GOT3 (cell line): Measurements from ENCODE around the gene GNLY.
"Not testable (repeated sequence)": the region's sequence is repeated elsewhere in the genome, so short reads cannot be mapped to it uniquely, and the experiment has no call there.

Experiments used
- DNase-seq: peaks from one replicate; lab custom pipeline; 2025; ENCODE audit warnings: mixed read lengths; lab: John Stamatoyannopoulos, UW

GNLY gene

DNA sequence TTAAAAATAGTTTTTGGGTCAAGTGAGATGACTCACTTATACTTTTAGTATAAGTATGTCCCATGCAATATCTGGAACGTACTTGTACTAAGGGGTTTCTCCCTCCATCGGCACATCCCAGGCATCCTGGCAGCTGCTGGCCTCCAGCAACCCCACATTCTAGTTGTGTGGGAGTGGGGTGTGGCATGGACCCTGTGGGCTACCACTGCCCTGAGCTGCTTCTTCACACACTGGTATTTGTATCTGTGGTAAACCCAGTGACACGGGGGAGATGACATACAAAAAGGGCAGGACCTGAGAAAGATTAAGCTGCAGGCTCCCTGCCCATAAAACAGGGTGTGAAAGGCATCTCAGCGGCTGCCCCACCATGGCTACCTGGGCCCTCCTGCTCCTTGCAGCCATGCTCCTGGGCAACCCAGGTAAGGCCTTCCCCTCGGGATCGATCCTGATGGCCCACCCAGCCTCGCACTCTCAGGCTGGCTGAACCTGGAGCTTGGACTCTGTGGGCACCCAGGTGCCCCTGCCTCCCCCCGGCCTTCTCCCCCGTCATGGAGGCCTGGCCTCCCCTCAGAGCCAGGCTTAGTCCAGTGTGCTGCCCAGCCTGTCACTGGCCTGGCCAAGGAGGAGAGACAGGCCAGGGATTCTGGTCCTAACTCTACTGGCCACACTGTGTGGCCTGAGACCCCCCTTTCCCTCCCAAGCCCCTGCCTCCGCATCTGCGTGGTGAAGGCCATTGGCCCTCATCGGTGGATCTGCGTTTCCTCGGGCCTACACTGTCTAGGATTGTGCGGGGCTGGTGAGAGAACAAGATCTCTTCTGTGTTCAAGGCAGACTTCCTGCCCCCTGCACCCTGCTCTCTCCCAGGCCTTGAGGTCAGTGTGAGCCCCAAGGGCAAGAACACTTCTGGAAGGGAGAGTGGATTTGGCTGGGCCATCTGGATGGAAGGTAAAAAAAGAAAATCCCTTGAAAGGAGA, at the start of gene GNLY:
GNLY (plus strand) TSS at position 307 of the 974 bp plus-strand sequence; CDS start at position 368, 61 bp downstream.
- DNase-seq: no peak

DNA sequence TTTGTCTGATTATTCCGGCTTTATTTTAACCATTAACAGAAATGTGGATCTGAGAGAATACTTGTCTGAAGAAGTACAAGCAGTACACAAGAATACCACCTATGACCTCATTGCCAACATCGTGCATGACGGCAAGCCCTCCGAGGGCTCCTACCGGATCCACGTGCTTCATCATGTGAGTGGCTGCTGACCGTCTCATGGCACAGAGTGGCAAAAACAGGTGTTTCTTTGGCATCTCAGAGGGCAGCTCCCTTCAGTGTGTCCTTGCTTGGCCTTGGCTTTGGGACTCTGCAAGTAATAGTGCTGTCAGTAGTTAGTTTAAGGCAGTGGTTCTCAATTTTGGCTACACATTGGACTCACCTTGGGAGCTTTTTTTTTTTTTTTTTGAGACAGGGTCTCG, 49.2 kb upstream of the GNLY start:
- no peak for DNase-seq

DNA sequence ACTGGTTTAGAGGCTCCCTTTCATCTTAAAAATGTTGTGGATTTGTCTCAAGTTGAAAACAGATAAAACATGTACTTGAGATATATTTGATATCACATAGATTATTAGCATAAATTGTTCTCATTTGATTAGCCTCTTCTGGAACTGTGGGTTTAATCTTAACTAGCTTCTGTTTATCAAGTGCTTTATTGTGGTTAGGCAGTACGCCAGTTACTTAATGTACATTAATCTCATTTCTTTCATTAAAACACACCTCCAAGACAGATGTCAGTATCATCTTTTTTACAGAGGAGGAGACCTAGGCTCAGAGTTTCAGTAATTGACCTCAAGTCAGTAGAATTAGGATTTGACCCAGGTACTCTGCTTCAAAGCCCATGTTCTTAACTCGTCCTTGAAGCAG, 48.0 kb upstream of the GNLY start:
- DNase-seq: no peak

DNA sequence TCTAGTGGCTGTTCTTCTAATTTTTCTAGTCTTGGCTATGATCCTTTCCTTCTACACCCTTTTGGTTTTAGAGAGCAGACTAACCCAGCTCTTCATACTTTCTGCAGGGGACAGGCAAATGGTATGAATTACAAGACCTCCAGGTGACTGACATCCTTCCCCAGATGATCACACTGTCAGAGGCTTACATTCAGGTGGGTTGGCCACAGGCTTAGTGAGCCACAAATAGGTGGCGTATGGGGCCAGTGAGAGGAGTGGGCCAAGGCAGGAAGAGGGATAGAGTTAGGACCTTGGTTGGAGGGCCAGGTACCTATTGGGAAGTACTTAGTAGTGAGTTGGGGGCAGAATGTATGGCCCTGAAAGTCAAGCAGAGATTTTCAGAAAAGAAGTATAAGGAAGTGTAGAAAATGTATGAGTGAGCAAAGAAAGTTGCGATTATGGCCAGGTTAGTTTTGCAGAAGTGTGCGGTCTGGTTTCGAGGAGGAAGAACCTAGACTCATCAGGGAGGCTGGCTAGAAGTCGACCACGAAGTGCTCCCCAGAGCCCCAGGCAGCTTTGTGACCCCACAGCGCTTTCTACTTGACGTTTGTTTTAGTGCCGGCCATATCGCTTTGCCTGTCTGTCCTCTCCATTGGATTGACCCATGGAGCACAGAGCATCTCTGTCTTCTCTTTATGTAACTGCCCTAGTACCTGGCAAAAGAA, 46.2 kb upstream of the GNLY start:
- no peak for DNase-seq

DNA sequence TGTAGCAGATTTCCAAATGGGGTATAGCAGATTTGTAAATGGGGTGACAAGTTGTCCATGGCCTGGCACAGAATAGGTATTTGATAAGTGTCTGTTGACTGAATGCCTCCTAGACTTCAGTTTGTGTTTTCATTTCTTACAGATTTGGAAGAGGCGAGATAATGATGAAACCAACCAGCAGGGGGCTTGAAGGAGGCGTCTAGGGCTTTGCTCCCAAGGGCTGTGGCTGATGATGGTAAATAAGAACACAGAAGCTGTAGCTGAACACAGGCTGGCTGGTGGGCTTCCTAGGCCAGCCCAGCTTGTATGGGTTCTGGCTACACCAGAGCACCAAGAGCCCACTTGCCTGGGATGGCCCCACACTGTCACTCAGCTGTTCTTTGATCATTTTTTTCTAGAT, 45.5 kb upstream of the GNLY start:
- no peak for DNase-seq

DNA sequence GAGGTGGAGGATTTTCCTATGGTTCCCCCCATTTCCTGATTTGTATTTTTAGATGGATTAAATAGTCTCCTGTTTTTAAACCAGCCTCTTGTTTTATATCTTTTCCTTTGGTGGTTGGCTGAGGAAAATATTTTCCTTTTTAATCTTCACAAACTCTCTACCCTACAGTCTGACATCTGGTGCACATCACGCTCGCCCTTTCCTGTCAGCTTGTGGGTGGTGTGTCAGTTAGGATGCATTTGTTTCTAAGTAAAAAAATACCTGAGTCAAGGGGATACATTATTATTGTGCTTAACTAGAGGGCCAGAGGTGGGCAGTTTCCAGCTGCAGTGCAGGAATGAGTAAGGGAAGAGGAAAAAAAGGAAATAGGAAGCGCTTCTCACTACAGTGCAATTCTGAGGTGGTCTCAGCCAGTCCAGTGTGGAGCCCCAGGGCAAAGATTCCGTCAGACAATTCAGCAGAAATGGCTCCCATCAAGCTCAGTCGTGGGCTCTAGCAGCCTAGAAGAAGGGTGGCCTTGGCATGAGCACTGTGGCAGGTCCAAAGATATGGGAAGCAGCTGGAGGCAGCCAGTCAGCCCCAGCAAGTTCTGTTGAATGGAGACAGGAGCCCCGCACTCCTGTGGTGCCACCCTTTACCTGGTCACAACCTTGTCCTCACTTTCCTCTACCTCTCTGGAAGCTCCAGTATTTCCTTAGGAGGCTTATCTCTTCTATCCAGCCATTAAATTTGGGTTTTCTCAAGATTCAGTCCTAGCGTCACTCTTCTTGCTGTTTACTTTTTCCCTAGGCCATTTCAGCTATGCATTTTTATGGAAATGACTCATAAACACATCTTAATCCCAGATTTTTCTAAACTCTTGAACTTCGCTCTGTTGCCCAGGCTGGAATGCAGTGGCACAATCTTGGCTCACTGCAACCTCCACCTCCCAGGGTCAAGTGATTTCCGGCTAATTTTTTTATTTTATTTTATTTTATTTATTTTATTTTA, 44.7 kb upstream of the GNLY start:
- DNase-seq: no peak

DNA sequence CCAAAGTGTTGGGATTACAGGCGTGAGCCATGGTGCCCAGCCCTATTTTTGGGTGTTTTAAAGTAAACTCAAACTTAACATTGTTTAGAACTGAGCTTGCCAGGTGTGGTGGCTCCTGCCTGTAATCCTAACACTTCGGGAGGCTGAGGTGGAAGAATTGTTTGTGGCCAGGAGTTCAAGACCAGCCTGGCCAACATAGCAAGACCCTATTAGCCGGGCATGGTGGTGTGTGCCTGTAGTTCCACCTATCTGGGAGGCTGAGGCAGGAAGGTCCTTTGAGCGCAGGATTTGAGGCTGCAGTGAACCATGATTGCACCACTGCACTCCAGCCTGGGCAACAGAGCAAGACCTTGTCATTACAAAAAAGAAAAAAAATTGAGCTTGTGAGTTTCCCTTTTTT, 43.7 kb upstream of the GNLY start:
- DNase-seq: no peak

DNA sequence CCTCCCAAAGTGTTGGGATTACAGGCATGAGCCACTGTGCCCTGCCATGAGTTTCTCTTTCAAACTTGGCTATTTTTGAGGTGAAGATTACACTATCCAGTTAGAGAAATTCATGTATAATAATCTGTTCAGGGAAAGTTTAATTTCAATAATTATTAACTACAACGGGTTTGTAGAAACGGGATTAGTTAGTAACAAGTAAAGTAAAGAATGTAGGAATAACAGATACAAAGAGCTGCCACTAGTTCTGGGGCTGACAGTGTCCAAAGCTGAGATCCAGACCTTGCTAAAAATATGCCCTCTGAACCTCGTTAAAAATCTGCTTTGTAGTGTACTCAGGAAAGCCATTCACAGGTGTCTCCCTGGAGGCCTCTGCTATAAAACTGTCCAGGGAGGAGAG, 43.1 kb upstream of the GNLY start:
- no peak for DNase-seq

DNA sequence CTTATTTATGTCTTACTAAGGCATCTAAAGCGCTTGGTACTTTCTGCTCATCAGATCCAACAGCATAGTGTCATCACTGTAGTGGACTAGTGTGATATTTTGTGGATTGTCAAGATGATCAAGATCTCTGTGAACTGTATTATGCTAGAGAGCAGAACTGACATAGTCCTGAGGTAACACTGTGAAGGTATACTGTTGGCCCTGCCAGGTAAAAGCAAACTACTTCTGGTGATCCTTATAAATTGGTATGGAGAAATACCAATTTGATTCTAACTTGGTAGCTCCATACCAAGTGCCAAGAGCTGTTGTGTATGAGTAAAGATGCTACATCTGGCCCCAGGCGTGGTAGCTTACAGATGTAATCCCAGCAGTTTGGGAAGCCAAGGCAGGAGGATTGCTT, 42.1 kb upstream of the GNLY start:
- no peak for DNase-seq

DNA sequence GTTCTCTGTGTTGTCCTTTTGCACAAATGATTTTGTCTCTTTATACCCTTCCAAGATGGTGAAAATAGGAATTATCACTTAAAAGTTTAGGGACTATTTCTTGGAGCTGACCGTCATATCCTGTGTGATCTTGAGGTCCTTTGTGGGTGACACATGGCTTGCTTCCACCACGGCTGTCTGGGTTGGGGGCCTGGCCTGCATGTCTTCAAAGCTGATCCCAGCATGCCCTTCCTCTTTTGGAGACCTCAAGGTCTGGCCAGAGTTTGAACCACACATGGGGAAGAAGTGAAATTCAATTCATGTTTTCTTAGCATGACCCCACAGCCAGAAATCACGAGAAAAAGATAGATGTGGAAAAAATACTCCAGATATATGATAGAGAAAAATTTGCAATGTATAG, 40.2 kb upstream of the GNLY start:
- no peak for DNase-seq

DNA sequence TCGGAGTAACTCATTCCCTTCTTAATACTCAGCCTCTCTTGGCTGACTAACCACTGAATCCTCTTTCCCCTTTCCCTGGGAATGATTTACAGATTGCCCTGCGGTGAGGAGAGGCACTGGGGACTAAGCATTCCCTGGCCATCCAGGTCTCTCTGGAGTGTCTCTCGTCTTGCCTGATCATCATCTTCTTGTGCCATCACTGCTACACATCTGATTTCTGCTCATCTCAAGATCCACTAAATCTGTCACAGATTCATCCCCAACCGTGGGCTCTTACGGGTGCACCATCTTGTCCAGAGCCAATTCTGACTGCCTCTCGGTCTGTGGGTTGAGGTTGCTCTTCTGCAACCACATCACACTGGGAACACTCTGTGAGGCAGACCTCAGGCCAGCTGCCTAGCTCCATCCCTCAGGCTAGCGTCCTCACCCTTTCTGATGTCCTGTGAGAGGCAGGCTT, 38.2 kb upstream of the GNLY start:
- DNase-seq: no peak

DNA sequence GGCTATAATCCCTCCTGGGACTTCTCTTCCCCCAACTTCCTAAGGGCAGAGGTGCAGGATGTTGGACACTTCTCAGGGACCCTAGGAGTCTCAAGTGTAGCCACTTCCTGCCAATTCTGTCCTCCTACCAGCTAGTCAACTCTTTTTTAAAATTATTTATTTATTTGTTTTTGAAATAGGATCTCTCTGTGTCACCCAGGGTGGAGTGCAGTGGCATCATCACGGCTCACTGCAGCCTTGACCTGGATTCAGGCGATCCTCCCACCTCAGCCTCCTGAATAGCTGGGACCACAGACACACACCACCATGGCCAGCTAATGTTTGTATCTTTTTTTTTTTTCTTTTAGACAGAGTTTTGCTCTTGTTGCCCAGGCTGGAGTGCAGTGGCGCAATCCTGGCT, 37.7 kb upstream of the GNLY start:
- no peak for DNase-seq

DNA sequence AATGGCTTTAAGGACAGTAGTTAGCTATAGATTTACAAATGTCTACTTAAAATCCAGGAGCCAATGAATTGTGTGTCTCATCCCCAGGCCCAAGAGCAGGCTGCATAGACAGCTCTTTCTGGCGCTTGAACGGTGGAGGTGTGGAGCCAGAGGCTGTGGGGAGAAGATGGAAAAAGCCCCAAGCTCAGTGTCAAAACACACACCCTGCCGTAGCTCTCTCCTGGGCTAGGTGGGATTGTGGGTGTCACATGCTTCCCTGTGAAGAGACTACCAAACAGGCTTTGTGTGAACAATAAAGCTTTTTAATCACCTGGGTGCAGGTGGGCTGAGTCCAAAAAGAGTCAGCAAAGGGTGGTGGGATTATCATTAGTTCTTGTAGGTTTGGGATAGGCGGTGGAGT, 36.8 kb upstream of the GNLY start:
- not testable (repeated sequence) for DNase-seq

DNA sequence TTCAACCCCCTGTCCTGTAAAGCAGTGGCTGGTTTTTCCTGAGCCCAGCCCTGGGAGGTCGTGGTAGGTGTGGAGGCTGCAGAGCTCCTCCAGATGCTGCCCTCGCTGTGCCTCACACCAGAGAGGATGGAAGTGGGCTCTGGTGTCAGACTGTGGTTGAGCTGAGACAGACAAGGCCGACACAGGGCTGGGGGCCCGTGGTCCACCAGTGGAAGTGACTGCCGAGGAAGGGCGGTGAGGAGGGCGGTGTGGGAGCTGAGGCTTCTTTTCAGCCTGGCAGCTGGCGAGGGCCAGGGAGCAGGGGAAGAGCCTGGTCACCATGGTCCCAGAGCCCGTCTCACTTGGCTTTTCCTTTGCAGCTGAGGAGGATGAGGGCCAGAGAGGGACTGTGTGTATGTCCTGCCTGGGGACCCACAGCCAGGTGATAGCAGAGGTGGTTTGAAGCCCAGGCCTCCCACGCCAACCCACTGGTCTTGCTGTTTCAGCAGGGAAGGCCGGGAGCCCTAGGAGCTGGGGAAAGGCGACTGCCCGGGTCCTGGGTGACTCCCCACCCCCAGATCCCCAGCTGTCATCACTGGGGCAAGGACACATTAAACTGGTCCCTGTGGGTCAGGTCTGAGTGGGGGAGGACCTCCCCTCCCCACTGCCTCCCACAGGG, 34.7 kb upstream of the GNLY start:
- DNase-seq: no peak

DNA sequence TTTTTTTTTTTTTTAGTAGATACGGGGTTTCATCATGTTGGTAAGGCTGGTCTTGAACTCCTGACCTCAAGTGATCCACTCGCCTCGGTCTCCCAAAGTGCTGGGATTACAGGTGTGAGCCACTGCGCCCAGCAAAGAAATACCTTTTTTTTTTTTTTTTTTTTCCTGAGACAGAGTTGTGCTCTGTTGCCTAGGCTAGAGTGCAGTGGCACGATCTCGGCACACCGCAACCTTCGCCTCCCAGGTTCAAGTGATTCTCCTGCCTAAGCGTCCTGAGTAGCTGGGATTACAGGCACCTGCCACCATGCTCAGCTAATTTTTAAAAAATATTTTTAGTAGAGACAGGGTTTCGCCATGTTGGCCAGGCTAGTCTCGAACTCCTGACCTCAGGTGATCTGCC, 33.9 kb upstream of the GNLY start:
- not testable (repeated sequence) for DNase-seq

DNA sequence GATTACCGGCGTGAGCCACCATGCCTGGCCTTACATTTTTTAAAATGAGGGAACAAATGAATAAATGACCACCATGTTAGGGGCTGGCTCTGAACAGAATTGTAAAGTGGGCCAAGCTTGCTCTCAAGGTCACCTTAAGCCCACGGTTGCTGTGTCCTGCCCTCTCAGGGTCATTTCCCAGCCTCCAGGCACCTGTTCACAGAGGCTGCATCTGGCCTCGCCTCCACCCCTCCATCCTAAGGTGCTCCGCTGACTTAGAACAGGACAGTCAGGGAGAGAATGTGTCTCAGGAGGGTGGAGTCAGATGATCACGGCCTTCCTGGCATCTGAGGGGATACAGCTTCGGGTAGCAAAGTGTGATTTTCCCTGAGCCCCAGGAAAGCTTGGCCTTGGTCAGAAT, 33.4 kb upstream of the GNLY start:
- DNase-seq: no peak

DNA sequence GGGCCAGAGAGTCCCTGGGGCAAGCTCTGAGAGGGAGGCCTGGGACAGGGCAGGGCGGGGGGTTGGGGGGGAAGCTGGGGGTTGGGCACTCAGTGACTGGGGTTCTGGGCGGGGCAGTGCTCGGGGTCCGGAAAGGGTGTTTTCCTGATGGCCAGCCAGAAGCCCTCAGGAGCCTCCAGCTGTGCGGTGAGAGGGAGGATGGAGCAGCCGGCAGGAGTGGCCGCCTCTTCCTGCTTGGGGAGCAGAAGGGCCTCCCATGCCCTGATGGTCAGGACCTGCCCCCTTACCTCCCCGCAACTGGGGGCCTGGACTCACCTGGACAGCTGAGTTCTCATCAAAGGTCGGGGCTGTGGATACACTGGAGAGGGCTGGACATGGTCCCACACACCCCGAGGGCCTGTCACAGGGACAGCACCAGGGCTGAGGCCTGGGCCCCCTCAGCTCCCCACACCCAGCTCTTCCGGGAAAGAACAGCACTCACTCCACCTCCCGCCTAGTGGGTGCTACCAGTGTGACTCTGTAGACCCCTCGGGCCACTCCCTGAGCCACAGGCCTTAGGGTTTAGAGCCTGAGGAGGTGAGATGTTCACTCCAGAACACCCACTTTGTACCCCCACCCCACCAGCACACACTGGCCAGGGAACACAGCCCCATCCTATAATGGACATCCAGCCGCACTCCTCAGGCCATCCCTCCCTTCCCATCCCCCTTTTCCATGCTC, 32.9 kb upstream of the GNLY start:
- no peak for DNase-seq

DNA sequence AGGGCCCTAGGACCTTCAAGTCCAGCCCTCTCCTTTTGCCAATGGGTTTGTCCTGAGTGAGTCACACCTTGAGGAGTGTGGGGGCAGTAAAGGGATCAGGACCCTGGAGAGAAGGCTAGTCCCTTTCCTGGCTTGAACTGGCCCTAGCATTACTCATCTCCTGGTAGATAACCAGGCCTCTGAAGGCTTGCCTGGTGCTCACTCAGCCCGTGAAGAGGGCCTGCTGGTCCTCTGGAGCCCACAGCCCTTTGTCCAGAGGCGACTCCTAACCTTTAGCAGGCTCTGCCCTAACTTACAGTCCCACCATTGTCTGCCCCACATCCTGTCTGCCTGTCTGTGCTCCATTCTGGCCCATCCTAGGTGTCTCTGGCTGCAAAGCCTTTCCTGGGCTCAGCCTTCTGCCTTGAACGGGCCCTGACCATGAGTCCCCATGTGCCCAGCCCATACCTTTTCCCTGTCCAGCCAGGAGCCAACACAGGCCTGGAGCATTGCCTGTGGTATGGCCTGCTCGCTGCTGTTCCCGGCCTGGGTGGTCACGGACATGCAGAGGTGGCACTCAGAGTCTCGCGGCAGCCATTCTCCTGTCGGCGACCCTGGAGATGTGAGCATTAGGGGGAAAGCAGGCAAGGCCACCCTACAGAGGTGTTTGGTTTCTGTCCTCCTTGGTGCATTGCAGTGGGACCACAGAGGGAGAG, 31.1 kb upstream of the GNLY start:
- peak; percentile 33 for DNase-seq

DNA sequence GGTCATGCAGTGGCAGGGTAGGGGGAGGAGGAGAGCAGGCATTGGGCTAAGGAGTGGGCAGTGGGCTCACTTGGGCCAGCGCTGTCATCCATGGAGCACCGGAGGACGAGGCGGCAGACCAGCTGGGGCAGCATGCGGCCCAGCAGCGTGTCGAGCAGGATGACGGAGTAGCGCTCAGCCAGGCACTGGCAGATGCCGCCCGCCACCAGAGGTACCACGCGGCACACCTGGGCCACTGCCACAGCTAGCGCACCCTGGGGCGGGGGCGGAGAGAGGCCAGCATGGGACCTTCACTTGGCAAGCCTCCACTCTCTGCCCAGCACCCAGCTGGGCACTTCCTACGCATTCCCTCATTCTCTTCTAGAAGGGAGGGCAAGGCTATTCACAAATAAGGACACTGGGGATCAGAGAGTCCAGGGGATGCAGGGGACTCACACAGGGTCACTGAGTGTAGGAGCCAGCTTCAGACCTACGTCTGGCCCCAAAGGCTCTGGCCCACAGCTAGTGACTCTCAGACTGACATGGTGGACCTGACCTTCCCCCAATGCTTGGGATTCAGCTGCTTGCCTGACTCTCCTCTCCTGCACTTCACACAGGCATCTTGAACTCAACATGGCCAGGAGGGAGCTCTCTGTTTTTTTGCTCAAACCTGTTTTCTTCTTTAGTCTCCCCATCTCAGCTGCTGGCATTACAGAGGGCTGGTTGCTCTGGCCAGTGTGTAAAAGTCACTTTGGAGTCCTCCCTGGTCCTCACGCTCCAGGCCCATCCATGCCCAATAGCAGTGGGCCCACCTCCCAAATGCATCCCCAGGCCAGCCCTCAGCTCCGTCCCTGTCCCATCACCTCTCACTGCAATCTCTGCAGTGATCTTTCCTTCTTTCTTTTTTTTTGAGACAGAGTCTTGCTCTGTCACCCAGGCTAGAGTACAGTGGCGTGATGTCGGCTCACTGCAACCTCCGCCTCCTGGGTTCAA, 30.3 kb upstream of the GNLY start:
- DNase-seq: no peak
